Measurements from ENCODE around the gene TPSG1. TPM values are rescaled to one million over a fixed set of nuclear protein-coding genes. Genes with fewer than 3 reads are reported as not detected.

Gene TPSG1
- polyA plus RNA-seq, 1 donor (not counting 4 experiments of a cell fraction or from before 2014, with no cell fraction given) = not detected

DNA sequence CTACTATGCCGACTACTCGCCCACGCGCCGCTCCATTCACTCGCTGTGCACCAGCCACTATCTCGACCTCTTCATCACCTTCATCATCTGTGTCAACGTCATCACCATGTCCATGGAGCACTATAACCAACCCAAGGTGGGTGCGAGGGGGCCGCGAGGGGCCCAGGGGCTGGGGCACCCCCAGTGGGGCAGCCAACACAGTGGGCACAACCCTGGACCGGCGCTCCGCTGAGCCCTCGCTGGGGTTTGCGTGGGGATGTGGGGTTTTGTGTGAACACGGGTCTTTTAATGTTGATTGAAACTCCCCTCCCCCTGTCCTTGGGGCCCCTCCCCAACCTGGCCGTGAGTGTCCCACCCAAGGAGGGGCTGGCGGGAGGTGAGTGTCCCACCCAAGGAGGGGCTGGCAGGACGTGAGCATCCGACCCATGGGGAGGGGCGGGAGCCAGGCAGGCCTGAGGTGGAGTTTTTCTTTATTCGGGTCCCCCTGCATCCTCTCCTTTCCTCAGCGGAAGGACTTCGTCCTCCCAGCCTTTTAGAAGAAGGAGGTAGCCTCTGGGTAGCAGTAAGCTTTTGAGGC is 11.2 kb downstream of the TPSG1 start:
- no peak overlapping the region for H3K27ac ChIP-seq (ENCODE audit: control insufficient read depth, insufficient read depth, low read length)
- H3K9me3 ChIP-seq (ENCODE audit: control insufficient read depth, low read depth, low read length) = peaks cover 2% of the 10 kb centered on the region
- no peak overlapping the region for H2AFZ ChIP-seq (ENCODE audit: control insufficient read depth, low read length)
- FAIRE-seq (no peak), DNase-seq (ENCODE audit: low read depth, low spot score) (no peak)
- no peak for TF ChIP-seq EZH2 (IDR thresholded peaks at IDR 0.05; ENCODE audit: low read length)
- TF ChIP-seq, protein P1, sequence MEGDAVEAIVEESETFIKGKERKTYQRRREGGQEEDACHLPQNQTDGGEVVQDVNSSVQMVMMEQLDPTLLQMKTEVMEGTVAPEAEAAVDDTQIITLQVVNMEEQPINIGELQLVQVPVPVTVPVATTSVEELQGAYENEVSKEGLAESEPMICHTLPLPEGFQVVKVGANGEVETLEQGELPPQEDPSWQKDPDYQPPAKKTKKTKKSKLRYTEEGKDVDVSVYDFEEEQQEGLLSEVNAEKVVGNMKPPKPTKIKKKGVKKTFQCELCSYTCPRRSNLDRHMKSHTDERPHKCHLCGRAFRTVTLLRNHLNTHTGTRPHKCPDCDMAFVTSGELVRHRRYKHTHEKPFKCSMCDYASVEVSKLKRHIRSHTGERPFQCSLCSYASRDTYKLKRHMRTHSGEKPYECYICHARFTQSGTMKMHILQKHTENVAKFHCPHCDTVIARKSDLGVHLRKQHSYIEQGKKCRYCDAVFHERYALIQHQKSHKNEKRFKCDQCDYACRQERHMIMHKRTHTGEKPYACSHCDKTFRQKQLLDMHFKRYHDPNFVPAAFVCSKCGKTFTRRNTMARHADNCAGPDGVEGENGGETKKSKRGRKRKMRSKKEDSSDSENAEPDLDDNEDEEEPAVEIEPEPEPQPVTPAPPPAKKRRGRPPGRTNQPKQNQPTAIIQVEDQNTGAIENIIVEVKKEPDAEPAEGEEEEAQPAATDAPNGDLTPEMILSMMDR (optimal IDR thresholded peaks at IDR 0.05 in 1 of 3, IDR thresholded peaks at IDR 0.05 in 1 of 3, conservative IDR thresholded peaks at IDR 0.05 in 1 of 3; ENCODE audit: extremely low read depth in 1 of 3, insufficient read depth in 2 of 3, low read length in 3 of 3) = no peak
- no peaks in the 10 kb centered on the region for H3K4me1 ChIP-seq (ENCODE audit: control insufficient read depth, extremely low read depth, insufficient read depth, low read length)
- H3K4me3 ChIP-seq (ENCODE audit: control insufficient read depth in 2 of 3, extremely low read depth in 1 of 3, insufficient read depth in 2 of 3, low read depth in 1 of 3, low read length in 3 of 3) = no peak overlapping the region
- no peak overlapping the region for H3K9ac ChIP-seq (ENCODE audit: control insufficient read depth, extremely low read depth, insufficient read depth, low read length)
- H4K20me1 ChIP-seq (ENCODE audit: control insufficient read depth, extremely low read depth, insufficient read depth, low read length) = no peaks in the 10 kb centered on the region
- peaks cover 5% of the 10 kb centered on the region for H3K27me3 ChIP-seq (ENCODE audit: control insufficient read depth, extremely low read depth, insufficient read depth, low read length)
- no peaks in the 10 kb centered on the region for H3K79me2 ChIP-seq (ENCODE audit: control insufficient read depth, insufficient read depth, low read length)
- dilution Hi-C loops (cut with MboI; ENCODE audit: extremely low pct_ligation_motif_present, low sequenced_read_pairs) = no loop called here
- H3K4me2 ChIP-seq (ENCODE audit: control insufficient read depth, extremely low read depth, insufficient read depth, low read depth, low read length) = no peak overlapping the region
- H3K36me3 ChIP-seq (ENCODE audit: control insufficient read depth in 2 of 2, extremely low read depth in 1 of 2, insufficient read depth in 2 of 2, low read length in 2 of 2) = no peaks in the 10 kb centered on the region
- H3K9me1 ChIP-seq (ENCODE audit: control insufficient read depth, extremely low read depth, insufficient read depth, low read length) = no peaks in the 10 kb centered on the region

DNA sequence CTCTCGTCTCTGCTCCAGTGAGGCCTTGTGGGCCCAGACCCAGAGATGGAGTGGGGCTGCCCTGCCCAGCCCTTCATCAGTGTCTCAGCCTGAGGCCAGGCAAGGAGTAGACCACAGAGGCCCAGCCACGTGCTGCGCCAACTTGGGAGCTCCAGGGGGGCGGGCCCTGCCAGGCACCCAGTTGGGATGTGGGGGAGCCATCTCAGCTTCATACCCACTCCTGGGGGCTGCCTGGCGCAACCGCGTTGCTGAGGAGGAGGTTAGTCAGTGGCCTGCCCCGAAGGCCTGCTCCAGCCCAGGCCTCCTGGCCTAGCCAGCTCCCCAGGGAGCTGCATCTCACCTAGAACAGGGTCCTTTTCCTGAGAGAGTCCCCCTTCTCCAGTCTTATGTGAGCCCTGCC is 11.8 kb downstream of the TPSG1 start:
- FAIRE-seq (no peak), DNase-seq (ENCODE audit: low read depth, low spot score) (no peak)
- Histone ChIP-seq H3K4me2 (ENCODE audit: control insufficient read depth, extremely low read depth, insufficient read depth, low read depth, low read length) (no peak overlapping the region), H3K27ac (ENCODE audit: control insufficient read depth, insufficient read depth, low read length) (no peak overlapping the region), H3K36me3 (ENCODE audit: control insufficient read depth in 2 of 2, extremely low read depth in 1 of 2, insufficient read depth in 2 of 2, low read length in 2 of 2) (no peaks in the 10 kb centered on the region), H2AFZ (ENCODE audit: control insufficient read depth, low read length) (no peak overlapping the region), H3K4me1 (ENCODE audit: control insufficient read depth, extremely low read depth, insufficient read depth, low read length) (no peaks in the 10 kb centered on the region), H4K20me1 (ENCODE audit: control insufficient read depth, extremely low read depth, insufficient read depth, low read length) (no peaks in the 10 kb centered on the region), H3K4me3 (ENCODE audit: control insufficient read depth in 2 of 3, extremely low read depth in 1 of 3, insufficient read depth in 2 of 3, low read depth in 1 of 3, low read length in 3 of 3) (no peak overlapping the region), H3K27me3 (ENCODE audit: control insufficient read depth, extremely low read depth, insufficient read depth, low read length) (peaks cover 5% of the 10 kb centered on the region), H3K9ac (ENCODE audit: control insufficient read depth, extremely low read depth, insufficient read depth, low read length) (no peak overlapping the region), H3K9me3 (ENCODE audit: control insufficient read depth, low read depth, low read length) (peaks cover 2% of the 10 kb centered on the region), H3K9me1 (ENCODE audit: control insufficient read depth, extremely low read depth, insufficient read depth, low read length) (no peaks in the 10 kb centered on the region), H3K79me2 (ENCODE audit: control insufficient read depth, insufficient read depth, low read length) (no peaks in the 10 kb centered on the region)
- dilution Hi-C loops (cut with MboI; ENCODE audit: extremely low pct_ligation_motif_present, low sequenced_read_pairs) = no loop called here
- no peak for TF ChIP-seq EZH2 (IDR thresholded peaks at IDR 0.05; ENCODE audit: low read length)
- TF ChIP-seq, protein P1 (optimal IDR thresholded peaks at IDR 0.05 in 1 of 3, IDR thresholded peaks at IDR 0.05 in 1 of 3, conservative IDR thresholded peaks at IDR 0.05 in 1 of 3; ENCODE audit: extremely low read depth in 1 of 3, insufficient read depth in 2 of 3, low read length in 3 of 3) = no peak
